ENCODE measurements around the gene WBP2NL.

GRCh38 chr22:42068291-42068690 lies 69.7 kb downstream of the WBP2NL start:
- TF ChIP-seq CTCF (IDR thresholded peaks at IDR 0.05; ENCODE audit: low read depth, low read length, missing input control) (no peak), YY1 (IDR thresholded peaks at IDR 0.05) (no peak), GABPA (IDR thresholded peaks at IDR 0.05 in 1 of 2, conservative IDR thresholded peaks at IDR 0.05 in 1 of 2) (no peak), REST (IDR thresholded peaks at IDR 0.05) (no peak), SP1 (IDR thresholded peaks at IDR 0.05) (no peak), TAF1 (conservative IDR thresholded peaks at IDR 0.05) (no peak), ATF3 (IDR thresholded peaks at IDR 0.05) (no peak), EGR1 (IDR thresholded peaks at IDR 0.05; ENCODE audit: low read depth in 2 of 2) (no peak)

All from liver (tissue), 3 donors.